ENCODE results near the gene DOCK7. TPM values are rescaled to one million over a fixed set of nuclear protein-coding genes. Genes with fewer than 3 reads are reported as not detected.

Gene DOCK7
- total and polyA plus RNA-seq, 4 donors = 5.6 to 35.1 (median 21.7) TPM

DNA sequence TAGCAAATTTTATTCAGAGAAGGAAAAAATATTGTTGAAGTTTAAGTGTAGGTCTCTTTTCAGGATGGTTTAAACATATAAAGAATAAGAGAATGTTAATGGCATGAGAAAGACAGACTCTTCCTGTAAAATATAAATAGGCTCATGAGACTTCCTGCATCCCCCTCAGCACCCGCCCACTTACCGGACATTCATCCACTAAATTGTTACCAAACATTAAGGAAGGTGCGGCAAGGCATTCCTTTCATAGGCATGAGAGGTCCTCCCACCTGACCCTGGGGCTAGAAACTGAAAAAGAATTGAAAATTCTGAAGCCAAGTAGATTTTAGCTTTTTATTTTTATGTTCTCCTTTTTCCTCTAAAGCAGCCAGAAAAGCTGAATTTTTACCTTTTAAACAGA lies 261.9 kb downstream of the DOCK7 start (continued):
- TF ChIP-seq HNF4A (conservative IDR thresholded peaks at IDR 0.05) = no peak
- TF ChIP-seq, protein P1, sequence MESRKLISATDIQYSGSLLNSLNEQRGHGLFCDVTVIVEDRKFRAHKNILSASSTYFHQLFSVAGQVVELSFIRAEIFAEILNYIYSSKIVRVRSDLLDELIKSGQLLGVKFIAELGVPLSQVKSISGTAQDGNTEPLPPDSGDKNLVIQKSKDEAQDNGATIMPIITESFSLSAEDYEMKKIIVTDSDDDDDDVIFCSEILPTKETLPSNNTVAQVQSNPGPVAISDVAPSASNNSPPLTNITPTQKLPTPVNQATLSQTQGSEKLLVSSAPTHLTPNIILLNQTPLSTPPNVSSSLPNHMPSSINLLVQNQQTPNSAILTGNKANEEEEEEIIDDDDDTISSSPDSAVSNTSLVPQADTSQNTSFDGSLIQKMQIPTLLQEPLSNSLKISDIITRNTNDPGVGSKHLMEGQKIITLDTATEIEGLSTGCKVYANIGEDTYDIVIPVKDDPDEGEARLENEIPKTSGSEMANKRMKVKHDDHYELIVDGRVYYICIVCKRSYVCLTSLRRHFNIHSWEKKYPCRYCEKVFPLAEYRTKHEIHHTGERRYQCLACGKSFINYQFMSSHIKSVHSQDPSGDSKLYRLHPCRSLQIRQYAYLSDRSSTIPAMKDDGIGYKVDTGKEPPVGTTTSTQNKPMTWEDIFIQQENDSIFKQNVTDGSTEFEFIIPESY (IDR thresholded peaks at IDR 0.05) = no peak

DNA sequence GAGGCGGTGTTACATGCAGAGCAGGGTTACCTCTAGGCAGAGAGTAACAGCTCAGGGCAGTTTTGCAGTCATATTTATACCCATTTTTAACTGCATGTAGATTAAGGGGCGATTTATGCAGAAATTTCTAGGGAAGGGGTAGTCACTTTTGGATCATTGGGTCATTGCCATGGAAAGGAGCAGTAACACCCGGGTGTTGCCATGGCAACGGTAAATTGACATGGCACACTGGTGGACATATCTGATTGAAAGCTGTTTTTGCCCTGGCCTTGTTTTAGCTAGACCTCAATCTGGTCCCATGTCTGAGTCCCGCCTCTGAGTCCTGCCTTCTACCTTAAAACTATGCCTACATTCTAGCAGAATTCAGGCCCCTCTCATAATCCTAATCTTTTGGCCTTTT lies 263.1 kb downstream of the DOCK7 start:
- DNase-seq (ENCODE audit: low spot score) = no peak
- Histone ChIP-seq H3K4me3 (ENCODE audit: low read depth in 1 of 3, low read length in 3 of 3) (no peak overlapping the region), H3K27ac (ENCODE audit: low read depth in 1 of 2, low read length in 2 of 2) (no peak overlapping the region), H3K9ac (ENCODE audit: low read depth in 1 of 2, low read length in 2 of 2) (no peak overlapping the region), H3K9me3 (ENCODE audit: control insufficient read depth in 4 of 4, low read length in 3 of 4) (no peaks in the 10 kb centered on the region), H3K4me1 (ENCODE audit: control insufficient read depth in 4 of 4, insufficient read depth in 4 of 4, low read length in 3 of 4) (no peaks in the 10 kb centered on the region), H3K27me3 (ENCODE audit: control insufficient read depth in 4 of 4, insufficient read depth in 4 of 4, low read length in 3 of 4) (no peaks in the 10 kb centered on the region), H3K36me3 (ENCODE audit: control insufficient read depth in 4 of 4, insufficient read depth in 3 of 4, low read depth in 1 of 4, low read length in 3 of 4) (no peaks in the 10 kb centered on the region)
- 82% methylated on average over 5 of the region's 5 CpGs for WGBS
- TF ChIP-seq NR2F2 (IDR thresholded peaks at IDR 0.05) (no peak), HNF4G (IDR thresholded peaks at IDR 0.05) (no peak), GABPA (IDR thresholded peaks at IDR 0.05 in 1 of 2, conservative IDR thresholded peaks at IDR 0.05 in 1 of 2) (no peak), HNF4A (conservative IDR thresholded peaks at IDR 0.05) (no peak)
- TF ChIP-seq, protein P1 (IDR thresholded peaks at IDR 0.05) = no peak

DNA sequence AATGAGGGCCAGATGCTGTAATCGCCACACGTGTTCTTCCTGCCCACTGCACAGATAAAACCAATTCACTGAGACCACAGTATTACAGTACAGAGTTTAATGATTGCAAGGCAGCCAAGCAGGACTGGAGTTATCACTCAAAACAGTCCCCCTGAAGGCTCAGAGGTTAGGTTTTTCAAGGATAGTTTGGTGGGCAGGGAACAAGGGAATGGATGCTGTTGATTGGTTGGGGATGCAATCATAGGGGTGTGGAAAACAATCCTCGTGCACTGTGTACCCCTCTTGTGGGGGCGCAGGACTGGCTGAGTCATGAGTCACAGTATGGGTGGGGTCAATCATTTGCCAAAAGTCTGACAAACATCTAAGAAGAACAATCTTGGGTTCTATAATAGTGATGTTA lies 263.8 kb downstream of the DOCK7 start:
- no peak overlapping the region for H3K9ac ChIP-seq (ENCODE audit: low read depth in 1 of 2, low read length in 2 of 2)
- WGBS = 85% methylated on average over 4 of the region's 4 CpGs
- no peak for TF ChIP-seq RAD21 (IDR thresholded peaks at IDR 0.05)
- no peak for TF ChIP-seq HNF4G (IDR thresholded peaks at IDR 0.05)
- TF ChIP-seq, protein P1 (IDR thresholded peaks at IDR 0.05) = no peak
- TF ChIP-seq RXRA (IDR thresholded peaks at IDR 0.05) = no peak
- no peak for TF ChIP-seq SP1 (IDR thresholded peaks at IDR 0.05)
- TF ChIP-seq, protein P2, sequence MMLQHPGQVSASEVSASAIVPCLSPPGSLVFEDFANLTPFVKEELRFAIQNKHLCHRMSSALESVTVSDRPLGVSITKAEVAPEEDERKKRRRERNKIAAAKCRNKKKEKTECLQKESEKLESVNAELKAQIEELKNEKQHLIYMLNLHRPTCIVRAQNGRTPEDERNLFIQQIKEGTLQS (IDR thresholded peaks at IDR 0.05) = no peak
- no peak for TF ChIP-seq FOXA1 (IDR thresholded peaks at IDR 0.05)
- TF ChIP-seq, protein P3, sequence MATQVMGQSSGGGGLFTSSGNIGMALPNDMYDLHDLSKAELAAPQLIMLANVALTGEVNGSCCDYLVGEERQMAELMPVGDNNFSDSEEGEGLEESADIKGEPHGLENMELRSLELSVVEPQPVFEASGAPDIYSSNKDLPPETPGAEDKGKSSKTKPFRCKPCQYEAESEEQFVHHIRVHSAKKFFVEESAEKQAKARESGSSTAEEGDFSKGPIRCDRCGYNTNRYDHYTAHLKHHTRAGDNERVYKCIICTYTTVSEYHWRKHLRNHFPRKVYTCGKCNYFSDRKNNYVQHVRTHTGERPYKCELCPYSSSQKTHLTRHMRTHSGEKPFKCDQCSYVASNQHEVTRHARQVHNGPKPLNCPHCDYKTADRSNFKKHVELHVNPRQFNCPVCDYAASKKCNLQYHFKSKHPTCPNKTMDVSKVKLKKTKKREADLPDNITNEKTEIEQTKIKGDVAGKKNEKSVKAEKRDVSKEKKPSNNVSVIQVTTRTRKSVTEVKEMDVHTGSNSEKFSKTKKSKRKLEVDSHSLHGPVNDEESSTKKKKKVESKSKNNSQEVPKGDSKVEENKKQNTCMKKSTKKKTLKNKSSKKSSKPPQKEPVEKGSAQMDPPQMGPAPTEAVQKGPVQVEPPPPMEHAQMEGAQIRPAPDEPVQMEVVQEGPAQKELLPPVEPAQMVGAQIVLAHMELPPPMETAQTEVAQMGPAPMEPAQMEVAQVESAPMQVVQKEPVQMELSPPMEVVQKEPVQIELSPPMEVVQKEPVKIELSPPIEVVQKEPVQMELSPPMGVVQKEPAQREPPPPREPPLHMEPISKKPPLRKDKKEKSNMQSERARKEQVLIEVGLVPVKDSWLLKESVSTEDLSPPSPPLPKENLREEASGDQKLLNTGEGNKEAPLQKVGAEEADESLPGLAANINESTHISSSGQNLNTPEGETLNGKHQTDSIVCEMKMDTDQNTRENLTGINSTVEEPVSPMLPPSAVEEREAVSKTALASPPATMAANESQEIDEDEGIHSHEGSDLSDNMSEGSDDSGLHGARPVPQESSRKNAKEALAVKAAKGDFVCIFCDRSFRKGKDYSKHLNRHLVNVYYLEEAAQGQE (IDR thresholded peaks at IDR 0.05) = no peak
- no peak for TF ChIP-seq TAF1 (conservative IDR thresholded peaks at IDR 0.05)
- TF ChIP-seq EGR1 (IDR thresholded peaks at IDR 0.05; ENCODE audit: low read depth in 2 of 2) = no peak
- no peak for TF ChIP-seq HNF4A (conservative IDR thresholded peaks at IDR 0.05)
- no peak for TF ChIP-seq NR2F2 (IDR thresholded peaks at IDR 0.05)
- TF ChIP-seq, protein P4, sequence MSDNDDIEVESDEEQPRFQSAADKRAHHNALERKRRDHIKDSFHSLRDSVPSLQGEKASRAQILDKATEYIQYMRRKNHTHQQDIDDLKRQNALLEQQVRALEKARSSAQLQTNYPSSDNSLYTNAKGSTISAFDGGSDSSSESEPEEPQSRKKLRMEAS (IDR thresholded peaks at IDR 0.05) = no peak
- TF ChIP-seq, protein P5, sequence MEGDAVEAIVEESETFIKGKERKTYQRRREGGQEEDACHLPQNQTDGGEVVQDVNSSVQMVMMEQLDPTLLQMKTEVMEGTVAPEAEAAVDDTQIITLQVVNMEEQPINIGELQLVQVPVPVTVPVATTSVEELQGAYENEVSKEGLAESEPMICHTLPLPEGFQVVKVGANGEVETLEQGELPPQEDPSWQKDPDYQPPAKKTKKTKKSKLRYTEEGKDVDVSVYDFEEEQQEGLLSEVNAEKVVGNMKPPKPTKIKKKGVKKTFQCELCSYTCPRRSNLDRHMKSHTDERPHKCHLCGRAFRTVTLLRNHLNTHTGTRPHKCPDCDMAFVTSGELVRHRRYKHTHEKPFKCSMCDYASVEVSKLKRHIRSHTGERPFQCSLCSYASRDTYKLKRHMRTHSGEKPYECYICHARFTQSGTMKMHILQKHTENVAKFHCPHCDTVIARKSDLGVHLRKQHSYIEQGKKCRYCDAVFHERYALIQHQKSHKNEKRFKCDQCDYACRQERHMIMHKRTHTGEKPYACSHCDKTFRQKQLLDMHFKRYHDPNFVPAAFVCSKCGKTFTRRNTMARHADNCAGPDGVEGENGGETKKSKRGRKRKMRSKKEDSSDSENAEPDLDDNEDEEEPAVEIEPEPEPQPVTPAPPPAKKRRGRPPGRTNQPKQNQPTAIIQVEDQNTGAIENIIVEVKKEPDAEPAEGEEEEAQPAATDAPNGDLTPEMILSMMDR (IDR thresholded peaks at IDR 0.05; ENCODE audit: low read depth, low read length, missing input control) = no peak
- no peak for TF ChIP-seq GABPA (IDR thresholded peaks at IDR 0.05 in 1 of 2, conservative IDR thresholded peaks at IDR 0.05 in 1 of 2)
- no peak for TF ChIP-seq JUND (IDR thresholded peaks at IDR 0.05)

More for the DNA sequence above, 263.8 kb downstream of the DOCK7 start:
- DNase-seq (ENCODE audit: low spot score) = no peak
- Histone ChIP-seq H3K36me3 (ENCODE audit: control insufficient read depth in 4 of 4, insufficient read depth in 3 of 4, low read depth in 1 of 4, low read length in 3 of 4) (no peaks in the 10 kb centered on the region), H3K27me3 (ENCODE audit: control insufficient read depth in 4 of 4, insufficient read depth in 4 of 4, low read length in 3 of 4) (no peaks in the 10 kb centered on the region), H3K9me3 (ENCODE audit: control insufficient read depth in 4 of 4, low read length in 3 of 4) (no peaks in the 10 kb centered on the region), H3K4me1 (ENCODE audit: control insufficient read depth in 4 of 4, insufficient read depth in 4 of 4, low read length in 3 of 4) (no peaks in the 10 kb centered on the region), H3K27ac (ENCODE audit: low read depth in 1 of 2, low read length in 2 of 2) (no peak overlapping the region), H3K4me3 (ENCODE audit: low read depth in 1 of 3, low read length in 3 of 3) (no peak overlapping the region)

Data from liver (tissue), 9 donors.